HepG2 (cell line): Measurements from ENCODE around the gene HTR6. TPM values are rescaled to one million over a fixed set of nuclear protein-coding genes. Genes with fewer than 3 reads are reported as not detected.

ENCODE experiments used
- ATAC-seq: fragments of 200-7000 bp; cut with Tn5 transposase; 3 replicates; pipeline ENCODE4 v1.9.1; 2020; ENCODE audit warnings: mild to moderate bottlenecking, moderate library complexity
- BruUV-seq: library from RNA; stranded (reverse); fragments of 400-500 nt; replicated peaks from 2 replicates; lab custom pipeline; 2021; lab: Mats Ljungman, UMichigan
- CTCF ChIA-PET: fragments of 300-600 bp; formaldehyde crosslinking; extraction: SDS; loops from one replicate; lab custom pipeline; 2021; ENCODE audit warnings: low total read pairs, inconsistent platforms, low intra/inter-chr PET ratio; lab: Yijun Ruan, JAX
- POLR2A ChIA-PET: fragments of 350-600 bp; sonication (Branson Sonifier 250); formaldehyde crosslinking; loops from one replicate; lab custom pipeline; 2020; ENCODE audit warnings: antibody characterized with exemption, inconsistent platforms; lab: Yijun Ruan, JAX
- DNase-seq: peaks from one replicate; pipeline ENCODE4 v3.0.0-alpha.2; 2015; ENCODE audit warnings: low spot score
- FAIRE-seq: peaks from 3 replicates; lab custom pipeline; 2011; peaks lifted over from hg19 to GRCh38; lab: Jason Lieb, UNC
- H2AFZ ChIP-seq: one replicate; pipeline ENCODE4 v1.6.1; 2011; ENCODE audit warnings: low read length, inconsistent platforms
- H3K27ac ChIP-seq: fragments of 300-600 bp; 3 replicates; pipeline ENCODE4 v1.8.0; 2011; ENCODE audit warnings: mixed run types, mild to moderate bottlenecking, mixed read lengths, low read length, inconsistent platforms; ENCODE audit not compliant: insufficient read depth; ENCODE audit errors: extremely low read length
- H3K27me3 ChIP-seq, 2 experiments: fragments of 200-600 bp in 1 of 2; 2 replicates in 1 of 2; 3 replicates in 1 of 2; pipeline versions ENCODE4 v1.6.0 to v1.8.0; 2011; ENCODE audit warnings: low read length in 2 of 2, mild to moderate bottlenecking in 2 of 2, moderate library complexity in 2 of 2, inconsistent platforms in 1 of 2; ENCODE audit not compliant: insufficient read depth in 2 of 2, control insufficient read depth in 1 of 2
- H3K36me3 ChIP-seq, 2 experiments: fragments of 200-600 bp in 1 of 2; replicated peaks in 1 of 2; 2 replicates in 1 of 2; 3 replicates in 1 of 2; pipeline versions ENCODE4 v1.5.1 to v1.8.0; 2011; ENCODE audit warnings: low read length in 2 of 2, inconsistent platforms in 1 of 2; ENCODE audit not compliant: insufficient read depth in 2 of 2, control insufficient read depth in 1 of 2
- H3K4me1 ChIP-seq: 2 replicates; pipeline ENCODE4 v1.5.1; 2012; ENCODE audit warnings: low read length, inconsistent platforms; ENCODE audit not compliant: insufficient read depth
- H3K4me2 ChIP-seq: 2 replicates; pipeline ENCODE4 v1.6.0; 2011; ENCODE audit warnings: low read depth, low read length, inconsistent platforms
- H3K4me3 ChIP-seq, 3 experiments: fragments of 200-600 bp in 1 of 3; sonication (generic), shearing (Covaris generic) in 1 of 3; replicated peaks in 1 of 3; 2 replicates each; pipeline ENCODE4 v1.5.1; 2011 to 2016; ENCODE audit warnings: low read length in 3 of 3, inconsistent platforms in 2 of 3, low read depth in 2 of 3, mild to moderate bottlenecking in 2 of 3, control low read depth in 1 of 3, mixed read lengths in 1 of 3; ENCODE audit not compliant: insufficient read depth in 1 of 3
- H3K79me2 ChIP-seq: one replicate; pipeline ENCODE4 v1.6.1; 2011; ENCODE audit warnings: low read length, inconsistent platforms; ENCODE audit not compliant: insufficient read depth
- H3K9ac ChIP-seq: 2 replicates; pipeline ENCODE4 v1.6.0; 2011; ENCODE audit warnings: mild to moderate bottlenecking, low read depth, low read length, inconsistent platforms; ENCODE audit not compliant: insufficient read depth
- H3K9me3 ChIP-seq: 2 replicates; pipeline ENCODE4 v1.5.1; 2012; ENCODE audit warnings: mild to moderate bottlenecking, low read length
- H4K20me1 ChIP-seq: 2 replicates; pipeline ENCODE4 v1.6.0; 2011; ENCODE audit warnings: inconsistent platforms, mild to moderate bottlenecking, low read length, moderate library complexity; ENCODE audit not compliant: insufficient read depth
- ELF3 ChIP-seq: IDR thresholded peaks from 2 replicates; pipeline ENCODE4 v1.6.1; 2016; ENCODE audit warnings: missing genetic modification reagents, missing compliant biosample characterization
- ERF ChIP-seq: IDR thresholded peaks from 2 replicates; pipeline ENCODE4 v1.6.1; 2018; ENCODE audit warnings: missing biosample characterization, missing genetic modification reagents
- JUND ChIP-seq: sonication (generic); formaldehyde crosslinking; IDR thresholded peaks from 2 replicates; pipeline ENCODE4 v1.8.0; 2022; ENCODE audit warnings: mild to moderate bottlenecking, missing genetic modification reagents
- NCOR1 ChIP-seq: fragments of 200-600 bp; sonication (generic); IDR thresholded peaks from 2 replicates; pipeline ENCODE4 v1.7.0; 2017; ENCODE audit warnings: antibody characterized with exemption, low read length, borderline replicate concordance
- RFX1 ChIP-seq: fragments of 450-650 bp; IDR thresholded peaks from 2 replicates; pipeline ENCODE4 v1.6.1; 2017
- SCMH1 ChIP-seq: sonication (generic); formaldehyde crosslinking; IDR thresholded peaks from 2 replicates; pipeline ENCODE4 v1.9.0; 2021; ENCODE audit warnings: missing genetic modification reagents, mild to moderate bottlenecking, borderline replicate concordance
- SMAD3 ChIP-seq: sonication (generic); formaldehyde crosslinking; IDR thresholded peaks from 2 replicates; pipeline ENCODE4 v1.4.0; 2020; ENCODE audit warnings: missing genetic modification reagents
- SOX6 ChIP-seq, 2 experiments: fragments of 450-650 bp in 1 of 2; sonication (generic) in 1 of 2; formaldehyde crosslinking in 1 of 2; IDR thresholded peaks; 2 replicates each; pipeline versions ENCODE4 v1.4.0 to v1.6.1; 2017 to 2020; ENCODE audit warnings: antibody characterized with exemption in 1 of 2, mild to moderate bottlenecking in 1 of 2, missing genetic modification reagents in 1 of 2
- TAF1 ChIP-seq: sonication (generic); formaldehyde crosslinking; IDR thresholded peaks from 2 replicates; pipeline ENCODE4 v1.4.0; 2020; ENCODE audit warnings: missing genetic modification reagents
- THAP11 ChIP-seq: IDR thresholded peaks from 2 replicates; pipeline ENCODE4 v1.6.1; 2016; ENCODE audit warnings: missing biosample characterization, missing genetic modification reagents
- ZNF207 ChIP-seq: fragments of 450-650 bp; IDR thresholded peaks from 2 replicates; pipeline ENCODE4 v1.6.1; 2016; ENCODE audit warnings: antibody characterized with exemption, borderline replicate concordance
- ZNF441 ChIP-seq: sonication (generic); formaldehyde crosslinking; IDR thresholded peaks from 2 replicates; pipeline ENCODE4 v1.7.0; 2021; ENCODE audit warnings: missing genetic modification reagents, borderline replicate concordance
- ZNF703 ChIP-seq: sonication (generic); formaldehyde crosslinking; IDR thresholded peaks from 2 replicates; pipeline ENCODE4 v1.5.1; 2020; ENCODE audit warnings: missing genetic modification reagents, mild to moderate bottlenecking, moderate library complexity, borderline replicate concordance
- WGBS: methylation state at CpG from one replicate; pipeline ENCODE4 v1.1.6; 2017; ENCODE audit warnings: low lambda C conversion rate; 5-methylcytosine and 5-hydroxymethylcytosine counted together
- in situ Hi-C: cut with HindIII; loops from 2 replicates; pipeline ENCODE4 v1.10.0; 2017; ENCODE audit warnings: low pct_unique_long_range_greater_than_20kb; ENCODE audit not compliant: extremely low pct_ligation_motif_present
- intact Hi-C: fragments of 100-400 bp; cut with micrococcal nuclease; formaldehyde crosslinking; loops from one replicate; pipeline ENCODE4 v1.10.0; 2022; ENCODE audit not compliant: unreplicated experiment
- polyA plus RNA-seq, 8 experiments: library from polyadenylated mRNA; depleted of rRNA in 3 of 8; stranded (reverse) in 7 of 8; unstranded in 1 of 8; fragments of >200 nt; fragmentation: Illumina TruSeq in 4 of 8; extraction: Trizol in 4 of 8; gene quantifications; 2 replicates each; pipeline versions ENCODE4 v1.2.1 to v1.2.3, GENCODE V29; 2011 to 2016; ENCODE audit warnings: low read depth in 4 of 8, missing spikeins in 1 of 8, mixed read lengths in 1 of 8; ENCODE audit not compliant: insufficient read depth in 1 of 8
- total RNA-seq, 5 experiments: library from RNA; depleted of rRNA; stranded (reverse); fragments of >200 nt; fragmentation: Illumina TruSeq; extraction: Trizol; gene quantifications; 2 replicates each; pipeline ENCODE4 v1.2.3, GENCODE V29; 2016; ENCODE audit warnings: low read depth in 1 of 5
- TF ChIP-seq, protein P1 (sequence below): sonication (generic); formaldehyde crosslinking; IDR thresholded peaks from 2 replicates; pipeline ENCODE4 v1.8.1; 2023; ENCODE audit warnings: mild to moderate bottlenecking, moderate library complexity, missing genetic modification reagents

The HTR6 gene
- total and polyA plus RNA-seq, 2 of the 13 experiments (the other 11 are each of a cell fraction or from before 2014, with no cell fraction given) = 0.04 TPM; not detected in 1

DNA sequence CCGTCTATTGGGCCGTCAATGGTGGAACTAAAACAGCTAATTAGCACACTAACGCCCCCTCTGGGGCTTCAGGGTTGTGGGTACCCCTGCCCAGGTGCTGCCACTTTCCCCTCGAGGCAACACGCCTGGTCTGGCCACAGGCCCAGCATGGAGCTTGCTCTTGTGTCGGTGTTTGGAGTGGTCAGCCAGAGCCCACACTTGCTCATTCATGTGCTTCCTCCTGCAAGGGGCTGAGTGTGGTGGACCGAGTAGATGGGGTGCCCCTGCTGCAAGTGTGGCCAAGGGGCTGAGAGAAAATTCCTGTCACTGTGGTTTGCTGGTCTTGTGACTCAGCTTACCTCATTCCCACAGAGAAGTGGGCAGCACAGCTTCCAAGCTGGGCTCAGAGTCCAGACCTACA is 25.7 kb downstream of the HTR6 start:
- Histone ChIP-seq H3K36me3 (no peaks in the 10 kb centered on the region), H3K4me1 (no peaks in the 10 kb centered on the region), H2AFZ (no peak overlapping the region), H3K79me2 (no peaks in the 10 kb centered on the region), H3K27me3 (no peaks in the 10 kb centered on the region; a peak in 1 of 5 replicates), H3K9ac (no peak overlapping the region), H3K9me3 (no peaks in the 10 kb centered on the region), H4K20me1 (no peaks in the 10 kb centered on the region), H3K27ac (no peak overlapping the region), H3K4me3 (no peak overlapping the region), H3K4me2 (no peak overlapping the region)
- ATAC-seq (no peak), FAIRE-seq (no peak), DNase-seq (no peak)
- ChIA-PET POLR2A (no interaction called here), CTCF (no interaction called here)
- in situ Hi-C loops (no loop called here), intact Hi-C loops (no loop called here)
- no TSS peak for BruUV-seq
- 61% methylated on average over 6 of the region's 7 CpGs for WGBS
- TF ChIP-seq, protein P1, sequence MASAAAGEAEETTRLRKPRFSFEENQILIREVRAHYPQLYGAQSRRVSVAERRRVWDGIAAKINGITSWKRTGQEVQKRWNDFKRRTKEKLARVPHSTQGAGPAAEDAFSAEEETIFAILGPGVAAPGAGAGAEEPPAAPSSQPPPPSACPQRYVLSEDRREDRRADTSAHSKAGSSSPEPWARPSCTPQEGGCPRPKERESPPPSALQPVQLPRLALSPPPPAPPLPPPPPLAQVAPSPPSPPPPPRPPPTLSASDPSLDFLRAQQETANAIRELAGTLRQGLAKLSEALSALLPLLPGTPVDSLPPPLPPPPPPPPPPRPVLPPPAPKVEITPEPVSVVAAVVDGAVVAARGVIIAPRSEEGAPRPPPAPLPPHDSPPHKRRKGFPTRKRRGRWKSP (CRISPR knock-in tag) = no peak
- TF ChIP-seq ERF (no peak), ZNF703 (CRISPR knock-in tag) (no peak), SMAD3 (CRISPR knock-in tag) (no peak), JUND (CRISPR knock-in tag) (no peak), SCMH1 (CRISPR knock-in tag) (no peak)

DNA sequence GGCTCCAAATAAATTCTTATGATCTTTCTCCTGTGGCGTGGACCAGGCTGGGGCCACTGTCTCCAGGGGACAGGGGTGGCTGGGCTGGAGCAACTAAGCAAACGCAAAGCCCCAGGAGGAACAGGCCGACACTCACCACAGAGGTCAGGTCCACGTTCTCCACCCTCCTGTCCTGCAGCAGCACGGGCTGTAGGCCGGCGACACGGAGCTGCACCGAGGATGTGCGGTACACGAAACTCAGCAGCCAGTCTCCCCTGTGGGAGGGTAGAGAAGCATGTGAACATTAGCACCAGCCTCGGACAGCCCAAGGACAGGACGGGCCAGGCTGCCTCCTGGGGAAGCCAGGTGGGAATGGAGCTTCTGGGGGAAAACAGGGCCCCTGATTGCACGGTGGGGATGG is 29.6 kb downstream of the HTR6 start:
- intact Hi-C loops (no loop called here), in situ Hi-C loops (no loop called here)
- Histone ChIP-seq H2AFZ (no peak overlapping the region), H3K27ac (no peak overlapping the region), H3K9me3 (no peaks in the 10 kb centered on the region), H3K4me3 (no peak overlapping the region), H4K20me1 (no peaks in the 10 kb centered on the region)
- BruUV-seq = no TSS peak
- DNase-seq (no peak), FAIRE-seq (no peak)
- CTCF ChIA-PET = no interaction called here
- 71% methylated on average over 13 of the region's 14 CpGs for WGBS
- no peak for TF ChIP-seq THAP11 (CRISPR knock-in tag)
- TF ChIP-seq TAF1 (CRISPR knock-in tag) = no peak
- TF ChIP-seq ZNF441 (CRISPR knock-in tag) = no peak
- TF ChIP-seq ZNF207 = no peak
- no peak for TF ChIP-seq SOX6 (IDR thresholded peaks at IDR 0.05)
- no peak for TF ChIP-seq SOX6 (CRISPR knock-in tag; IDR thresholded peaks at IDR 0.05)
- no peak for TF ChIP-seq RFX1
- TF ChIP-seq NCOR1 = no peak
- no peak for TF ChIP-seq ELF3
- TF ChIP-seq, all 625 proteins: peak for 0
- POLR2A ChIA-PET = no interaction called here
- Histone ChIP-seq H3K79me2 (no peaks in the 10 kb centered on the region), H3K4me2 (no peak overlapping the region), H3K36me3 (no peaks in the 10 kb centered on the region), H3K4me1 (no peaks in the 10 kb centered on the region), H3K27me3 (no peaks in the 10 kb centered on the region), H3K9ac (no peak overlapping the region)
- no peak for ATAC-seq
